ENCODE measurements around the gene NTS. TPM values are rescaled to one million over a fixed set of nuclear protein-coding genes. Genes with fewer than 3 reads are reported as not detected.

Gene NTS
- total RNA-seq, 1 donor from 2014 or later = 2.3 TPM

GRCh38 chr12:85923767-85924331, 49.8 kb downstream of the NTS start:
- intact Hi-C loops (cut with DNase I) = loop anchor here (10.0 kb wide), 1 partner anchor 1931 kb away; no protein-coding TSS in a partner anchor
- no peak overlapping the region for H3K4me3 ChIP-seq
- no peaks in the 10 kb centered on the region for H3K27me3 ChIP-seq (ENCODE audit: low read depth)
- DNase-seq (no peak), ATAC-seq (no peak)
- peak; percentile 61 for TF ChIP-seq CTCF (IDR thresholded peaks at IDR 0.05)
- H3K27ac ChIP-seq = no peak overlapping the region
- H3K36me3 ChIP-seq = no peaks in the 10 kb centered on the region
- H3K9me3 ChIP-seq = no peaks in the 10 kb centered on the region
- H3K4me1 ChIP-seq = no peaks in the 10 kb centered on the region

- no peak for TF ChIP-seq CTCF (IDR thresholded peaks at IDR 0.05)
These were observed 53.1 kb downstream of the NTS start for GRCh38 chr12:85927166-85927565.

More at GRCh38 chr12:85927166-85927565, 53.1 kb downstream of the NTS start:
- Histone ChIP-seq H3K9me3 (no peaks in the 10 kb centered on the region), H3K27me3 (ENCODE audit: low read depth) (no peaks in the 10 kb centered on the region), H3K27ac (no peak overlapping the region), H3K4me1 (no peaks in the 10 kb centered on the region), H3K36me3 (no peaks in the 10 kb centered on the region), H3K4me3 (no peak overlapping the region)
- intact Hi-C loops (cut with DNase I) = loop anchor here (10.0 kb wide), 1 partner anchor 1928 kb away; no protein-coding TSS in a partner anchor
- DNase-seq = no peak
- no peak for ATAC-seq

Other genes starting within 250 kb of the NTS start
- gene RASSF9, start 37.9 kb upstream of the NTS start, total RNA-seq = 11.0 TPM

Data from lower lobe of right lung (tissue), 2 donors.